ENCODE measurements around the gene EEFSEC. TPM values are rescaled to one million over a fixed set of nuclear protein-coding genes. Genes with fewer than 3 reads are reported as not detected.
A peak's percentile ranks its signal among the peaks of the same experiment; 100 is the strongest.

EEFSEC gene
- total RNA-seq, 1 donor from 2014 or later: 24.6 TPM

GRCh38 chr3:128317698-128318231, 164.5 kb downstream of the EEFSEC start:
- intact Hi-C loops (cut with DNase I): no loop called here
- Histone ChIP-seq H3K4me3 (no peak overlapping the region), H3K27me3 (no peaks in the 10 kb centered on the region), H3K4me1 (peaks cover 15% of the 10 kb centered on the region), H3K9me3 (no peaks in the 10 kb centered on the region), H3K36me3 (no peaks in the 10 kb centered on the region), H3K27ac (no peak overlapping the region)
- TF ChIP-seq, protein P1, sequence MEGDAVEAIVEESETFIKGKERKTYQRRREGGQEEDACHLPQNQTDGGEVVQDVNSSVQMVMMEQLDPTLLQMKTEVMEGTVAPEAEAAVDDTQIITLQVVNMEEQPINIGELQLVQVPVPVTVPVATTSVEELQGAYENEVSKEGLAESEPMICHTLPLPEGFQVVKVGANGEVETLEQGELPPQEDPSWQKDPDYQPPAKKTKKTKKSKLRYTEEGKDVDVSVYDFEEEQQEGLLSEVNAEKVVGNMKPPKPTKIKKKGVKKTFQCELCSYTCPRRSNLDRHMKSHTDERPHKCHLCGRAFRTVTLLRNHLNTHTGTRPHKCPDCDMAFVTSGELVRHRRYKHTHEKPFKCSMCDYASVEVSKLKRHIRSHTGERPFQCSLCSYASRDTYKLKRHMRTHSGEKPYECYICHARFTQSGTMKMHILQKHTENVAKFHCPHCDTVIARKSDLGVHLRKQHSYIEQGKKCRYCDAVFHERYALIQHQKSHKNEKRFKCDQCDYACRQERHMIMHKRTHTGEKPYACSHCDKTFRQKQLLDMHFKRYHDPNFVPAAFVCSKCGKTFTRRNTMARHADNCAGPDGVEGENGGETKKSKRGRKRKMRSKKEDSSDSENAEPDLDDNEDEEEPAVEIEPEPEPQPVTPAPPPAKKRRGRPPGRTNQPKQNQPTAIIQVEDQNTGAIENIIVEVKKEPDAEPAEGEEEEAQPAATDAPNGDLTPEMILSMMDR (IDR thresholded peaks at IDR 0.05): no peak
- no peak for TF ChIP-seq POLR2A (IDR thresholded peaks at IDR 0.05)
- TF ChIP-seq POLR2AphosphoS5 (IDR thresholded peaks at IDR 0.05; ENCODE audit: insufficient read depth in 1 of 2, low read depth in 1 of 2): no peak
- peak in 1 of 2 donors; percentile 90 for DNase-seq (ENCODE audit: extremely low spot score in 2 of 2)

GRCh38 chr3:128318275-128318941, 165.1 kb downstream of the EEFSEC start:
- no peak overlapping the region for H3K27ac ChIP-seq
- no peaks in the 10 kb centered on the region for H3K36me3 ChIP-seq
- TF ChIP-seq POLR2A (IDR thresholded peaks at IDR 0.05) (no peak), POLR2AphosphoS5 (IDR thresholded peaks at IDR 0.05; ENCODE audit: insufficient read depth in 1 of 2, low read depth in 1 of 2) (no peak)
- TF ChIP-seq, protein P1 (IDR thresholded peaks at IDR 0.05): no peak
- peaks cover 15% of the 10 kb centered on the region for H3K4me1 ChIP-seq
- no peaks in the 10 kb centered on the region for H3K27me3 ChIP-seq
- H3K9me3 ChIP-seq: no peaks in the 10 kb centered on the region
- intact Hi-C loops (cut with DNase I): no loop called here
- no peak overlapping the region for H3K4me3 ChIP-seq
- DNase-seq (ENCODE audit: extremely low spot score in 2 of 2): peak in 1 of 2 donors; percentile 58

DNA sequence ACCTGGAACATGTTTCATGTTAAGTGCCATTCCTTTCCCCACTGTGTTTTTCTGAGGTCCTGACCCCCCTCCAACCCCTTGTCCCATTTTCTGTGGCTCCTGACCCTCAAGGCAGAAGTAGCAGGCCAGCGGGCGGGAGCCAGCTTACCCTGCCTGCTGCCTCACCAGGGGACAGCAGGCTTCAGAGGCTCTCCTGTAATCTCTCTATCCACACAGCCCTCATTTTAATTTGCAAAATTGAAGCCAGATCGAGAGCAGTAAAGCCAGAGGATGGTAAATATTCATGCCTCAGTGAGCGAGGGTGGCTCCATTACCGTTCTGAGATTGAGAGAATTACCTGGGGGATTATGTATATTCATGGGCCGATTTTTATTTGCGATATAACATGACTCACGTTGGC, 165.8 kb downstream of the EEFSEC start:
- Histone ChIP-seq H3K27me3 (no peaks in the 10 kb centered on the region), H3K4me1 (peaks cover 15% of the 10 kb centered on the region), H3K9me3 (no peaks in the 10 kb centered on the region), H3K27ac (no peak overlapping the region), H3K4me3 (no peak overlapping the region), H3K36me3 (no peaks in the 10 kb centered on the region)
- DNase-seq (ENCODE audit: extremely low spot score in 2 of 2): no peak
- TF ChIP-seq POLR2AphosphoS5 (IDR thresholded peaks at IDR 0.05; ENCODE audit: insufficient read depth in 1 of 2, low read depth in 1 of 2): no peak
- TF ChIP-seq, protein P1 (IDR thresholded peaks at IDR 0.05): no peak
- no peak for TF ChIP-seq POLR2A (IDR thresholded peaks at IDR 0.05)
- intact Hi-C loops (cut with DNase I): no loop called here

GRCh38 chr3:128319741-128320141, 166.5 kb downstream of the EEFSEC start:
- TF ChIP-seq, protein P1 (IDR thresholded peaks at IDR 0.05): no peak
- no peak for TF ChIP-seq POLR2A (IDR thresholded peaks at IDR 0.05)
- TF ChIP-seq POLR2AphosphoS5 (IDR thresholded peaks at IDR 0.05; ENCODE audit: insufficient read depth in 1 of 2, low read depth in 1 of 2): no peak
- DNase-seq (ENCODE audit: extremely low spot score in 2 of 2): peak in 1 of 2 donors; percentile 61
- Histone ChIP-seq H3K27me3 (no peaks in the 10 kb centered on the region), H3K4me1 (peaks cover 15% of the 10 kb centered on the region), H3K36me3 (no peaks in the 10 kb centered on the region), H3K4me3 (no peak overlapping the region), H3K9me3 (no peaks in the 10 kb centered on the region), H3K27ac (no peak overlapping the region)
- intact Hi-C loops (cut with DNase I): no loop called here
